ENCODE data around the gene CTDSP2. TPM values are rescaled to one million over a fixed set of nuclear protein-coding genes. Genes with fewer than 3 reads are reported as not detected.
"Not testable (repeated sequence)": the region's sequence is repeated elsewhere in the genome, so short reads cannot be mapped to it uniquely, and the experiment has no call there.

CTDSP2 gene
- total RNA-seq, 1 donor from 2014 or later = 87.1 TPM

- no peaks in the 10 kb centered on the region for H3K27me3 ChIP-seq (ENCODE audit: insufficient read depth, low read length)
- H3K4me1 ChIP-seq (ENCODE audit: insufficient read depth, low read length) = peaks cover 1% of the 10 kb centered on the region
- Mint-ChIP-seq H3K27me3 (ENCODE audit: low read depth, unreplicated experiment) (peaks cover 14% of the 10 kb centered on the region), H3K9me3 (ENCODE audit: unreplicated experiment) (peaks cover 4% of the 10 kb centered on the region), H3K27ac (ENCODE audit: unreplicated experiment) (no peak overlapping the region), H3K36me3 (ENCODE audit: low read depth, unreplicated experiment) (no peaks in the 10 kb centered on the region), H3K4me1 (ENCODE audit: low read depth, unreplicated experiment) (peaks cover 16% of the 10 kb centered on the region), H3K4me3 (ENCODE audit: unreplicated experiment) (no peak overlapping the region)
- no peak for TF ChIP-seq EZH2 (IDR thresholded peaks at IDR 0.05; ENCODE audit: insufficient read depth, low read length)
- TF ChIP-seq CTCF (IDR thresholded peaks at IDR 0.05; ENCODE audit: insufficient read depth, low read depth, low read length) = no peak
- H3K27ac ChIP-seq (ENCODE audit: low read depth, low read length) = no peak overlapping the region
- no peak for DNase-seq (ENCODE audit: low read depth)
- no peaks in the 10 kb centered on the region for H3K36me3 ChIP-seq (ENCODE audit: insufficient read depth, low read length)
- H3K9me3 ChIP-seq (ENCODE audit: insufficient read depth, low read depth, low read length) = no peaks in the 10 kb centered on the region
- H3K9ac ChIP-seq (ENCODE audit: low read length) = no peak overlapping the region
- FAIRE-seq = no peak
- H3K4me2 ChIP-seq (ENCODE audit: low read length) = no peak overlapping the region
- H2AFZ ChIP-seq (ENCODE audit: low read depth, low read length) = no peak overlapping the region
- no peaks in the 10 kb centered on the region for H3K79me2 ChIP-seq (ENCODE audit: insufficient read depth, low read length)
- H3K4me3 ChIP-seq (ENCODE audit: insufficient read depth, low read depth, low read length) = no peak overlapping the region
- H4K20me1 ChIP-seq (ENCODE audit: insufficient read depth, low read length) = no peaks in the 10 kb centered on the region
Observed at GRCh38 chr12:57859121-57859520, 12.6 kb upstream of the CTDSP2 start.

GRCh38 chr12:57858123-57858522 is 11.6 kb upstream of the CTDSP2 start:
- H3K9me3 ChIP-seq (ENCODE audit: insufficient read depth, low read depth, low read length); H3K36me3 ChIP-seq (ENCODE audit: insufficient read depth, low read length); H3K4me3 Mint-ChIP-seq (ENCODE audit: unreplicated experiment); H3K4me1 ChIP-seq (ENCODE audit: insufficient read depth, low read length); H3K4me3 ChIP-seq (ENCODE audit: insufficient read depth, low read depth, low read length); H3K79me2 ChIP-seq (ENCODE audit: insufficient read depth, low read length); H3K27me3 ChIP-seq (ENCODE audit: insufficient read depth, low read length); H3K4me2 ChIP-seq (ENCODE audit: low read length); H2AFZ ChIP-seq (ENCODE audit: low read depth, low read length); H3K27ac Mint-ChIP-seq (ENCODE audit: unreplicated experiment); H4K20me1 ChIP-seq (ENCODE audit: insufficient read depth, low read length); DNase-seq (ENCODE audit: low read depth); H3K36me3 Mint-ChIP-seq (ENCODE audit: low read depth, unreplicated experiment); H3K9ac ChIP-seq (ENCODE audit: low read length); FAIRE-seq; H3K9me3 Mint-ChIP-seq (ENCODE audit: unreplicated experiment); H3K27ac ChIP-seq (ENCODE audit: low read depth, low read length): not testable (repeated sequence)
- peaks cover 13% of the 10 kb centered on the region for H3K4me1 Mint-ChIP-seq (ENCODE audit: low read depth, unreplicated experiment)
- H3K27me3 Mint-ChIP-seq (ENCODE audit: low read depth, unreplicated experiment) = peaks cover 17% of the 10 kb centered on the region

- H4K20me1 ChIP-seq (ENCODE audit: insufficient read depth, low read length) = no peaks in the 10 kb centered on the region
- H3K36me3 ChIP-seq (ENCODE audit: insufficient read depth, low read length) = no peaks in the 10 kb centered on the region
- H3K4me3 Mint-ChIP-seq (ENCODE audit: unreplicated experiment) = no peak overlapping the region
- H3K9me3 Mint-ChIP-seq (ENCODE audit: unreplicated experiment) = peaks cover 4% of the 10 kb centered on the region
- no peak overlapping the region for H3K27ac Mint-ChIP-seq (ENCODE audit: unreplicated experiment)
- H3K9me3 ChIP-seq (ENCODE audit: insufficient read depth, low read depth, low read length) = no peaks in the 10 kb centered on the region
- FAIRE-seq (no peak), DNase-seq (ENCODE audit: low read depth) (no peak)
- no peak overlapping the region for H3K4me2 ChIP-seq (ENCODE audit: low read length)
- no peak overlapping the region for H3K9ac ChIP-seq (ENCODE audit: low read length)
- H3K27me3 ChIP-seq (ENCODE audit: insufficient read depth, low read length) = peaks cover 6% of the 10 kb centered on the region
- H3K79me2 ChIP-seq (ENCODE audit: insufficient read depth, low read length) = no peaks in the 10 kb centered on the region
- H3K36me3 Mint-ChIP-seq (ENCODE audit: low read depth, unreplicated experiment) = no peaks in the 10 kb centered on the region
- peaks cover 30% of the 10 kb centered on the region for H3K27me3 Mint-ChIP-seq (ENCODE audit: low read depth, unreplicated experiment)
- H3K4me1 Mint-ChIP-seq (ENCODE audit: low read depth, unreplicated experiment) = peaks cover 10% of the 10 kb centered on the region
- H3K27ac ChIP-seq (ENCODE audit: low read depth, low read length) = no peak overlapping the region
- H2AFZ ChIP-seq (ENCODE audit: low read depth, low read length) = no peak overlapping the region
- H3K4me3 ChIP-seq (ENCODE audit: insufficient read depth, low read depth, low read length) = no peak overlapping the region
- H3K4me1 ChIP-seq (ENCODE audit: insufficient read depth, low read length) = peaks cover 8% of the 10 kb centered on the region
- TF ChIP-seq EZH2 (IDR thresholded peaks at IDR 0.05; ENCODE audit: insufficient read depth, low read length) = no peak
- TF ChIP-seq CTCF (IDR thresholded peaks at IDR 0.05; ENCODE audit: insufficient read depth, low read depth, low read length) = no peak
Observed at GRCh38 chr12:57854965-57855364, 8.4 kb upstream of the CTDSP2 start.
